Suprapubic skin (tissue), 3 donors: ENCODE results near the gene TMEM151A.

ENCODE experiments used
- EP300 ChIP-seq: sonication (generic); formaldehyde crosslinking; IDR thresholded peaks from one replicate; pipeline ENCODE4 v1.6.1; 2017; ENCODE audit warnings: antibody characterized with exemption
- POLR2A ChIP-seq, 2 donors: fragments of 450-650 bp; IDR thresholded peaks; one replicate each; pipeline ENCODE4 v1.6.1; 2017; ENCODE audit warnings: antibody characterized with exemption in 2 of 2, mild to moderate bottlenecking in 2 of 2, moderate library complexity in 2 of 2
- TF ChIP-seq, protein P1 (sequence below), 2 donors: fragments of 200-600 bp in 1 of 2; fragments of 450-650 bp in 1 of 2; sonication (generic) in 1 of 2; IDR thresholded peaks; one replicate each; pipeline ENCODE4 v1.5.1; 2016 to 2019; ENCODE audit warnings: antibody characterized with exemption in 2 of 2, mild to moderate bottlenecking in 1 of 2, moderate library complexity in 1 of 2

GRCh38 chr11:66242095-66242765, 49.5 kb upstream of the TMEM151A start:
- TF ChIP-seq, protein P1, sequence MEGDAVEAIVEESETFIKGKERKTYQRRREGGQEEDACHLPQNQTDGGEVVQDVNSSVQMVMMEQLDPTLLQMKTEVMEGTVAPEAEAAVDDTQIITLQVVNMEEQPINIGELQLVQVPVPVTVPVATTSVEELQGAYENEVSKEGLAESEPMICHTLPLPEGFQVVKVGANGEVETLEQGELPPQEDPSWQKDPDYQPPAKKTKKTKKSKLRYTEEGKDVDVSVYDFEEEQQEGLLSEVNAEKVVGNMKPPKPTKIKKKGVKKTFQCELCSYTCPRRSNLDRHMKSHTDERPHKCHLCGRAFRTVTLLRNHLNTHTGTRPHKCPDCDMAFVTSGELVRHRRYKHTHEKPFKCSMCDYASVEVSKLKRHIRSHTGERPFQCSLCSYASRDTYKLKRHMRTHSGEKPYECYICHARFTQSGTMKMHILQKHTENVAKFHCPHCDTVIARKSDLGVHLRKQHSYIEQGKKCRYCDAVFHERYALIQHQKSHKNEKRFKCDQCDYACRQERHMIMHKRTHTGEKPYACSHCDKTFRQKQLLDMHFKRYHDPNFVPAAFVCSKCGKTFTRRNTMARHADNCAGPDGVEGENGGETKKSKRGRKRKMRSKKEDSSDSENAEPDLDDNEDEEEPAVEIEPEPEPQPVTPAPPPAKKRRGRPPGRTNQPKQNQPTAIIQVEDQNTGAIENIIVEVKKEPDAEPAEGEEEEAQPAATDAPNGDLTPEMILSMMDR (IDR thresholded peaks at IDR 0.05) = no peak
- no peak for TF ChIP-seq POLR2A (IDR thresholded peaks at IDR 0.05)
- TF ChIP-seq EP300 = no peak
